Body of pancreas (tissue), 4 donors: ENCODE data around the gene SLC4A5. TPM values are rescaled to one million over a fixed set of nuclear protein-coding genes. Genes with fewer than 3 reads are reported as not detected.

Experiments used
- ATAC-seq: fragments of 150-250 bp; one replicate; pipeline ENCODE4 v1.9.1; 2016
- DNase-seq, 4 donors: peaks; one replicate each; pipeline ENCODE4 v3.0.0-alpha.2; 2019
- H3K27ac ChIP-seq, 4 donors: fragments of 200-600 bp; sonication (generic); 1 replicate in 3 of 4; 2 replicates in 1 of 4; pipeline versions ENCODE4 v1.5.1 to v1.6.1; 2016 to 2019; ENCODE audit warnings: mild to moderate bottlenecking in 1 of 4, mixed read lengths in 1 of 4, moderate library complexity in 1 of 4
- H3K27me3 ChIP-seq, 2 donors: fragments of 200-600 bp; sonication (generic); one replicate each; pipeline ENCODE4 v1.6.0; 2016; ENCODE audit warnings: mild to moderate bottlenecking in 1 of 2
- H3K36me3 ChIP-seq, 2 donors: fragments of 200-600 bp; sonication (generic); replicated peaks in 1 of 2; 2 replicates each; pipeline ENCODE4 v1.5.1; 2016; ENCODE audit warnings: low read depth in 2 of 2; ENCODE audit not compliant: insufficient read depth in 1 of 2
- H3K4me1 ChIP-seq: fragments of 200-600 bp; sonication (generic); one replicate; pipeline ENCODE4 v1.6.0; 2016
- H3K4me3 ChIP-seq, 2 donors: fragments of 200-600 bp; sonication (generic); 1 replicate in 1 of 2; 2 replicates in 1 of 2; pipeline ENCODE4 v1.5.1; 2016 to 2019
- H3K9me3 ChIP-seq, 3 donors: fragments of 200-600 bp; sonication (generic); 1 replicate in 2 of 3; 2 replicates in 1 of 3; pipeline ENCODE4 v1.5.1; 2016
- POLR2A ChIP-seq, 3 donors: fragments of 450-650 bp; IDR thresholded peaks; one replicate each; pipeline ENCODE4 v1.6.1; 2016; ENCODE audit warnings: antibody characterized with exemption in 3 of 3, mild to moderate bottlenecking in 2 of 3
- WGBS, 2 donors: methylation state at CpG; one replicate each; pipeline ENCODE4 v1.1.5; 2017; 5-methylcytosine and 5-hydroxymethylcytosine counted together
- intact Hi-C: fragments of 100-400 bp; cut with DNase I; formaldehyde crosslinking; loops from one replicate; pipeline ENCODE4 v1.15.1; 2023
- total RNA-seq, 2 donors: library from RNA; depleted of rRNA; stranded (reverse); fragments of >200 nt; gene quantifications; one replicate each; pipeline ENCODE4 v1.1.0, GENCODE V29; 2016
- TF ChIP-seq, protein P1 (sequence below), 7 experiments: fragments of 450-650 bp in 4 of 7; fragments of 200-600 bp in 3 of 7; sonication (generic) in 3 of 7; IDR thresholded peaks; one replicate each; pipeline ENCODE4 v1.5.1; 2016 to 2019; ENCODE audit warnings: antibody characterized with exemption in 7 of 7

Gene SLC4A5
- total RNA-seq, 2 donors from 2014 or later, result 2.3 to 8.3 TPM

- H3K4me3 ChIP-seq, result no peak overlapping the region
- WGBS, 2 donors, result 95 to 98% methylated on average over 9 of the region's 9 CpGs
- no peak overlapping the region for H3K27ac ChIP-seq
- ATAC-seq (no peak), DNase-seq (no peak)
- intact Hi-C loops, result no loop called here
- no peaks in the 10 kb centered on the region for H3K4me1 ChIP-seq
- peaks cover 10 to 37% of the 10 kb centered on the region in 2 donors for H3K36me3 ChIP-seq
- no peak for TF ChIP-seq POLR2A (IDR thresholded peaks at IDR 0.05)
- TF ChIP-seq, protein P1, sequence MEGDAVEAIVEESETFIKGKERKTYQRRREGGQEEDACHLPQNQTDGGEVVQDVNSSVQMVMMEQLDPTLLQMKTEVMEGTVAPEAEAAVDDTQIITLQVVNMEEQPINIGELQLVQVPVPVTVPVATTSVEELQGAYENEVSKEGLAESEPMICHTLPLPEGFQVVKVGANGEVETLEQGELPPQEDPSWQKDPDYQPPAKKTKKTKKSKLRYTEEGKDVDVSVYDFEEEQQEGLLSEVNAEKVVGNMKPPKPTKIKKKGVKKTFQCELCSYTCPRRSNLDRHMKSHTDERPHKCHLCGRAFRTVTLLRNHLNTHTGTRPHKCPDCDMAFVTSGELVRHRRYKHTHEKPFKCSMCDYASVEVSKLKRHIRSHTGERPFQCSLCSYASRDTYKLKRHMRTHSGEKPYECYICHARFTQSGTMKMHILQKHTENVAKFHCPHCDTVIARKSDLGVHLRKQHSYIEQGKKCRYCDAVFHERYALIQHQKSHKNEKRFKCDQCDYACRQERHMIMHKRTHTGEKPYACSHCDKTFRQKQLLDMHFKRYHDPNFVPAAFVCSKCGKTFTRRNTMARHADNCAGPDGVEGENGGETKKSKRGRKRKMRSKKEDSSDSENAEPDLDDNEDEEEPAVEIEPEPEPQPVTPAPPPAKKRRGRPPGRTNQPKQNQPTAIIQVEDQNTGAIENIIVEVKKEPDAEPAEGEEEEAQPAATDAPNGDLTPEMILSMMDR (IDR thresholded peaks at IDR 0.05), result no peak
- no peaks in the 10 kb centered on the region for H3K9me3 ChIP-seq
- H3K27me3 ChIP-seq, result no peaks in the 10 kb centered on the region
These were observed 28.2 kb upstream of the SLC4A5 start for GRCh38 chr2:74371421-74371820.

- ATAC-seq, result no peak
- Histone ChIP-seq H3K27ac (no peak overlapping the region), H3K4me1 (no peaks in the 10 kb centered on the region), H3K4me3 (no peak overlapping the region), H3K9me3 (no peaks in the 10 kb centered on the region), H3K36me3 (peaks cover 10 to 47% of the 10 kb centered on the region in 2 donors), H3K27me3 (no peaks in the 10 kb centered on the region)
- 95 to 96% methylated on average over 7 of the region's 7 CpGs for whole genome bisulfite sequencing, 2 donors
- TF ChIP-seq POLR2A (IDR thresholded peaks at IDR 0.05), result no peak
- TF ChIP-seq, protein P1 (IDR thresholded peaks at IDR 0.05), result no peak
- intact Hi-C loops, result no loop called here
- DNase-seq, result no peak
These were observed 26.8 kb upstream of the SLC4A5 start for GRCh38 chr2:74369976-74370375.

- H3K36me3 ChIP-seq, result peaks cover 10 to 54% of the 10 kb centered on the region in 2 donors
- 90 to 100% methylated on average over 5 of the region's 5 CpGs for WGBS, 2 donors
- no peak overlapping the region for H3K4me3 ChIP-seq
- ATAC-seq (no peak), DNase-seq (no peak)
- intact Hi-C loops, result no loop called here
- no peaks in the 10 kb centered on the region for H3K27me3 ChIP-seq
- no peak overlapping the region for H3K27ac ChIP-seq
- no peaks in the 10 kb centered on the region for H3K4me1 ChIP-seq
- H3K9me3 ChIP-seq, result no peaks in the 10 kb centered on the region
- TF ChIP-seq POLR2A (IDR thresholded peaks at IDR 0.05), result no peak
- TF ChIP-seq, protein P1 (IDR thresholded peaks at IDR 0.05), result no peak
These were observed 25.3 kb upstream of the SLC4A5 start for GRCh38 chr2:74368499-74368898.

DNA sequence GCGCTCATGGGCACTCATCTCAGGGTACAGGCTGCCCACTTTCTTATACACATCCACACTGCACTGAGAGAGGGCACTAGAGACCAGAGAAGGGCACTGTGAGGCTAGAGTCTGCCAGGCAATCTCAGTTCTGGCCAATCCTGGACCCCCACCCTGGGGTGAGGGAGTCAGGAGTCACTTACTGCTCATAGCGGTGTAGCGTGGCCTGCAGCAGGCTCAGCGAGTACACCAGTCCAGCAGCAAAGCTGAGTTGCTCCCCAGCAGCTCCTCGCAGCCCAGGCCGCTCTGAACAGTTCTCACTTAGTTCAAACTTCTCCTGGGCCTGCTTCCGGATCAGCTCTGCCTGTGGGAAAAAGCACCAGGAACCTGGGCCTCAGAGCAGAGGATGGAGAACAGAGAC, 24.6 kb upstream of the SLC4A5 start:
- Histone ChIP-seq H3K4me1 (no peaks in the 10 kb centered on the region), H3K27ac (no peak overlapping the region), H3K4me3 (no peak overlapping the region), H3K36me3 (peaks cover 10 to 56% of the 10 kb centered on the region in 2 donors), H3K27me3 (no peaks in the 10 kb centered on the region), H3K9me3 (no peaks in the 10 kb centered on the region)
- TF ChIP-seq POLR2A (IDR thresholded peaks at IDR 0.05), result no peak
- TF ChIP-seq, protein P1 (IDR thresholded peaks at IDR 0.05), result no peak
- 96 to 97% methylated on average over 5 to 7 of the region's 7 CpGs for WGBS, 2 donors
- ATAC-seq (no peak), DNase-seq (no peak)
- intact Hi-C loops, result no loop called here

- Histone ChIP-seq H3K4me1 (no peaks in the 10 kb centered on the region), H3K27me3 (no peaks in the 10 kb centered on the region), H3K9me3 (no peaks in the 10 kb centered on the region), H3K27ac (no peak overlapping the region), H3K4me3 (no peak overlapping the region), H3K36me3 (peaks cover 19 to 66% of the 10 kb centered on the region in 2 donors)
- ATAC-seq, result no peak
- WGBS, 2 donors, result 93 to 100% methylated on average over 3 of the region's 3 CpGs
- TF ChIP-seq POLR2A (IDR thresholded peaks at IDR 0.05), result no peak
- TF ChIP-seq, protein P1 (IDR thresholded peaks at IDR 0.05), result no peak
- intact Hi-C loops, result no loop called here
- no peak for DNase-seq
These were observed 22.8 kb upstream of the SLC4A5 start for GRCh38 chr2:74366036-74366435.
